BJ (cell line): ENCODE results near the gene RNF115. TPM values are rescaled to one million over a fixed set of nuclear protein-coding genes. Genes with fewer than 3 reads are reported as not detected.
"Not testable (repeated sequence)": the region's sequence is repeated elsewhere in the genome, so short reads cannot be mapped to it uniquely, and the experiment has no call there.

Experiments used
- CTCF ChIA-PET: fragments of 350-600 bp; formaldehyde crosslinking; extraction: SDS; loops from one replicate; lab custom pipeline; 2021; ENCODE audit warnings: antibody characterized with exemption, inconsistent platforms; lab: Yijun Ruan, JAX
- POLR2A ChIA-PET: fragments of 300-600 bp; sonication (Branson Sonifier 250); formaldehyde crosslinking; extraction: SDS; loops from one replicate; lab custom pipeline; 2021; ENCODE audit warnings: antibody characterized with exemption; lab: Charles Lee
- DNase-seq: peaks from one replicate; pipeline ENCODE4 v3.0.0-alpha.2; 2011; ENCODE audit warnings: low read depth
- H3K27me3 ChIP-seq: 2 replicates; pipeline ENCODE4 v1.6.0; 2011; ENCODE audit warnings: low read length; ENCODE audit not compliant: control insufficient read depth, insufficient read depth
- H3K36me3 ChIP-seq: 2 replicates; pipeline ENCODE4 v1.5.1; 2011; ENCODE audit warnings: low read length; ENCODE audit not compliant: control insufficient read depth, insufficient read depth
- H3K4me3 ChIP-seq: 2 replicates; pipeline ENCODE4 v1.5.1; 2011; ENCODE audit warnings: low read depth, mild to moderate bottlenecking, control low read depth, low read length
- CTCF ChIP-seq: IDR thresholded peaks from 2 replicates; pipeline ENCODE4 v1.5.1; 2011; ENCODE audit warnings: low read depth, mild to moderate bottlenecking, control low read depth, inconsistent platforms, low read length, moderate library complexity; ENCODE audit not compliant: insufficient read depth
- polyA plus RNA-seq: library from polyadenylated mRNA; depleted of rRNA; stranded (reverse); fragments of >200 nt; gene quantifications from 2 replicates; pipeline ENCODE4 v1.2.3, GENCODE V29; 2011

RNF115 gene
- polyA plus RNA-seq, 1 experiment = 13.4 TPM

GRCh38 chr1:145773423-145773822, 50.5 kb downstream of the RNF115 start:
- TF ChIP-seq CTCF = no peak
- Histone ChIP-seq H3K4me3 (no peak overlapping the region), H3K27me3 (no peaks in the 10 kb centered on the region), H3K36me3 (peaks cover 5% of the 10 kb centered on the region)
- ChIA-PET POLR2A (no interaction called here), CTCF (interaction anchor here (0.6 to 2.1 kb wide), 4 partner anchors 9 to 185 kb away, joined by 3 to 6 read pairs (median 4); partner anchors contain the start of gene NUDT17)
- DNase-seq = no peak

GRCh38 chr1:145771056-145771455, 52.8 kb downstream of the RNF115 start:
- H3K27me3 ChIP-seq = no peaks in the 10 kb centered on the region
- CTCF ChIA-PET = interaction anchor here (1.8 kb wide), 1 partner anchor 10 kb away, joined by 4 read pairs; no protein-coding TSS in a partner anchor
- TF ChIP-seq CTCF = no peak
- no peak for DNase-seq
- POLR2A ChIA-PET = no interaction called here
- peaks cover 7% of the 10 kb centered on the region for H3K36me3 ChIP-seq
- H3K4me3 ChIP-seq = no peak overlapping the region

GRCh38 chr1:145768004-145768403, 55.9 kb downstream of the RNF115 start:
- POLR2A ChIA-PET, DNase-seq, H3K27me3 ChIP-seq, CTCF ChIA-PET, H3K4me3 ChIP-seq, H3K36me3 ChIP-seq: not testable (repeated sequence)

- H3K4me3 ChIP-seq, CTCF ChIA-PET, H3K36me3 ChIP-seq: not testable (repeated sequence)
Measured at GRCh38 chr1:145766926-145767325, 57.0 kb downstream of the RNF115 start.

GRCh38 chr1:145765585-145766360, 58.1 kb downstream of the RNF115 start:
- DNase-seq, H3K4me3 ChIP-seq, H3K36me3 ChIP-seq, POLR2A ChIA-PET, CTCF ChIA-PET, H3K27me3 ChIP-seq: not testable (repeated sequence)

More at GRCh38 chr1:145766926-145767325, 57.0 kb downstream of the RNF115 start:
- DNase-seq, POLR2A ChIA-PET, H3K27me3 ChIP-seq: not testable (repeated sequence)

GRCh38 chr1:145765127-145765526, 58.8 kb downstream of the RNF115 start:
- H3K4me3 ChIP-seq, DNase-seq, POLR2A ChIA-PET, H3K36me3 ChIP-seq, H3K27me3 ChIP-seq, CTCF ChIA-PET: not testable (repeated sequence)

- H3K27me3 ChIP-seq, DNase-seq, H3K4me3 ChIP-seq, CTCF ChIA-PET, H3K36me3 ChIP-seq, POLR2A ChIA-PET: not testable (repeated sequence)
Measured at GRCh38 chr1:145764231-145764940, 59.5 kb downstream of the RNF115 start.

- H3K4me3 ChIP-seq, H3K27me3 ChIP-seq, H3K36me3 ChIP-seq, DNase-seq, POLR2A ChIA-PET, CTCF ChIA-PET: not testable (repeated sequence)
Measured at GRCh38 chr1:145762001-145762400, 61.9 kb downstream of the RNF115 start.

GRCh38 chr1:145761498-145761897, 62.4 kb downstream of the RNF115 start:
- H3K27me3 ChIP-seq, DNase-seq, POLR2A ChIA-PET, H3K36me3 ChIP-seq, CTCF ChIA-PET, H3K4me3 ChIP-seq: not testable (repeated sequence)

- POLR2A ChIA-PET, DNase-seq, H3K27me3 ChIP-seq, H3K36me3 ChIP-seq, H3K4me3 ChIP-seq: not testable (repeated sequence)
- CTCF ChIA-PET = interaction anchor here (1.3 kb wide), 1 partner anchor 39 kb away, joined by 3 read pairs; no protein-coding TSS in a partner anchor
Measured at GRCh38 chr1:145760395-145760949, 63.4 kb downstream of the RNF115 start.
